HL-60 (cell line): Measurements from ENCODE around the gene GSTP1.

Source experiments
- GABPA ChIP-seq: IDR thresholded peaks from 2 replicates; pipeline ENCODE4 v1.6.1; 2012; ENCODE audit warnings: low read depth
- POLR2AphosphoS5 ChIP-seq: IDR thresholded peaks from 2 replicates; pipeline ENCODE4 v1.6.1; 2012; ENCODE audit warnings: low read depth
- TF ChIP-seq, protein P1 (sequence below): IDR thresholded peaks from one replicate; pipeline ENCODE4 v1.5.1; 2011; ENCODE audit warnings: low read length, control low read depth, inconsistent platforms; ENCODE audit not compliant: insufficient read depth
- TF ChIP-seq, protein P2 (sequence below): IDR thresholded peaks from 2 replicates; pipeline ENCODE4 v1.6.1; 2012; ENCODE audit warnings: low read depth; ENCODE audit not compliant: insufficient replicate concordance

DNA sequence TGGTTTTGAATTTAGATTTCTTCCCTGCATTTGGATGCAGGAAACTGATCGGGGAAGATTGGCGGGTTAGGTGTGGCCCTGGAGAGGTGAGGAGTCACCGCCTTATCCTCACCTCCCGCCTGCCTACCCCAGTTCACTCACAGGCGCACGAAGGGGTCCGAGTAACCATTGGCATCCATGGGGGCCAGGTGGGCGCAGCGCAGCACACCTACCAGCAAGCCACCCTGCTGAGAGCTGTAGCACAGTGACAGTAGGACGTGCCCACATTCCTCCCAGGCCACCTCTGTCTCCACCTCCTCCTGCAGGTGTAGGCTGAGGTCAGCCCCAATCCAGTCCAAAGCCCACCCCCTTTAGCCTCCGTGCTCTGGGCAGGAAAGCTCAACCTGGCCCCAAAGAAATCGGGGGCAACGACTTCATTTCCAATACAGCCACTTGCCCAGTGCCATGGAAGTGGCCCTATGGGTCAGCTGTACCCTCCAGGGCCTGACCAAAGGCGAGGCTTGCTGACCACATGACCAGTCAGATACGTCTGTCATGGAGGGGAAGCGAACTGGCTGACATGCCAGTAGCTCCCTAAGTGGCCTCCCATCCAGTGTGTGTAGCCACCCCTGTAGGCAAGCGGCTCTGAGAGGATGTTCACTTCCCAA, 29.8 kb downstream of the GSTP1 start:
- TF ChIP-seq, protein P1, sequence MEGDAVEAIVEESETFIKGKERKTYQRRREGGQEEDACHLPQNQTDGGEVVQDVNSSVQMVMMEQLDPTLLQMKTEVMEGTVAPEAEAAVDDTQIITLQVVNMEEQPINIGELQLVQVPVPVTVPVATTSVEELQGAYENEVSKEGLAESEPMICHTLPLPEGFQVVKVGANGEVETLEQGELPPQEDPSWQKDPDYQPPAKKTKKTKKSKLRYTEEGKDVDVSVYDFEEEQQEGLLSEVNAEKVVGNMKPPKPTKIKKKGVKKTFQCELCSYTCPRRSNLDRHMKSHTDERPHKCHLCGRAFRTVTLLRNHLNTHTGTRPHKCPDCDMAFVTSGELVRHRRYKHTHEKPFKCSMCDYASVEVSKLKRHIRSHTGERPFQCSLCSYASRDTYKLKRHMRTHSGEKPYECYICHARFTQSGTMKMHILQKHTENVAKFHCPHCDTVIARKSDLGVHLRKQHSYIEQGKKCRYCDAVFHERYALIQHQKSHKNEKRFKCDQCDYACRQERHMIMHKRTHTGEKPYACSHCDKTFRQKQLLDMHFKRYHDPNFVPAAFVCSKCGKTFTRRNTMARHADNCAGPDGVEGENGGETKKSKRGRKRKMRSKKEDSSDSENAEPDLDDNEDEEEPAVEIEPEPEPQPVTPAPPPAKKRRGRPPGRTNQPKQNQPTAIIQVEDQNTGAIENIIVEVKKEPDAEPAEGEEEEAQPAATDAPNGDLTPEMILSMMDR = no peak
- TF ChIP-seq GABPA (no peak), POLR2AphosphoS5 (no peak)
- TF ChIP-seq, protein P2, sequence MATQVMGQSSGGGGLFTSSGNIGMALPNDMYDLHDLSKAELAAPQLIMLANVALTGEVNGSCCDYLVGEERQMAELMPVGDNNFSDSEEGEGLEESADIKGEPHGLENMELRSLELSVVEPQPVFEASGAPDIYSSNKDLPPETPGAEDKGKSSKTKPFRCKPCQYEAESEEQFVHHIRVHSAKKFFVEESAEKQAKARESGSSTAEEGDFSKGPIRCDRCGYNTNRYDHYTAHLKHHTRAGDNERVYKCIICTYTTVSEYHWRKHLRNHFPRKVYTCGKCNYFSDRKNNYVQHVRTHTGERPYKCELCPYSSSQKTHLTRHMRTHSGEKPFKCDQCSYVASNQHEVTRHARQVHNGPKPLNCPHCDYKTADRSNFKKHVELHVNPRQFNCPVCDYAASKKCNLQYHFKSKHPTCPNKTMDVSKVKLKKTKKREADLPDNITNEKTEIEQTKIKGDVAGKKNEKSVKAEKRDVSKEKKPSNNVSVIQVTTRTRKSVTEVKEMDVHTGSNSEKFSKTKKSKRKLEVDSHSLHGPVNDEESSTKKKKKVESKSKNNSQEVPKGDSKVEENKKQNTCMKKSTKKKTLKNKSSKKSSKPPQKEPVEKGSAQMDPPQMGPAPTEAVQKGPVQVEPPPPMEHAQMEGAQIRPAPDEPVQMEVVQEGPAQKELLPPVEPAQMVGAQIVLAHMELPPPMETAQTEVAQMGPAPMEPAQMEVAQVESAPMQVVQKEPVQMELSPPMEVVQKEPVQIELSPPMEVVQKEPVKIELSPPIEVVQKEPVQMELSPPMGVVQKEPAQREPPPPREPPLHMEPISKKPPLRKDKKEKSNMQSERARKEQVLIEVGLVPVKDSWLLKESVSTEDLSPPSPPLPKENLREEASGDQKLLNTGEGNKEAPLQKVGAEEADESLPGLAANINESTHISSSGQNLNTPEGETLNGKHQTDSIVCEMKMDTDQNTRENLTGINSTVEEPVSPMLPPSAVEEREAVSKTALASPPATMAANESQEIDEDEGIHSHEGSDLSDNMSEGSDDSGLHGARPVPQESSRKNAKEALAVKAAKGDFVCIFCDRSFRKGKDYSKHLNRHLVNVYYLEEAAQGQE = no peak
